Thyroid gland (tissue), 4 donors: ENCODE measurements around the gene ZFP3.

ENCODE experiments used
- POLR2A ChIP-seq, 2 donors: fragments of 450-650 bp; IDR thresholded peaks; one replicate each; pipeline ENCODE4 v1.6.1; 2017; ENCODE audit warnings: antibody characterized with exemption in 2 of 2, mild to moderate bottlenecking in 2 of 2, moderate library complexity in 1 of 2
- TF ChIP-seq, protein P1 (sequence below), 6 experiments: fragments of 200-600 bp in 3 of 6; fragments of 450-650 bp in 3 of 6; sonication (generic) in 3 of 6; IDR thresholded peaks; one replicate each; pipeline ENCODE4 v1.5.1; 2016 to 2019; ENCODE audit warnings: antibody characterized with exemption in 6 of 6, mild to moderate bottlenecking in 2 of 6, inconsistent platforms in 1 of 6, moderate library complexity in 1 of 6

DNA sequence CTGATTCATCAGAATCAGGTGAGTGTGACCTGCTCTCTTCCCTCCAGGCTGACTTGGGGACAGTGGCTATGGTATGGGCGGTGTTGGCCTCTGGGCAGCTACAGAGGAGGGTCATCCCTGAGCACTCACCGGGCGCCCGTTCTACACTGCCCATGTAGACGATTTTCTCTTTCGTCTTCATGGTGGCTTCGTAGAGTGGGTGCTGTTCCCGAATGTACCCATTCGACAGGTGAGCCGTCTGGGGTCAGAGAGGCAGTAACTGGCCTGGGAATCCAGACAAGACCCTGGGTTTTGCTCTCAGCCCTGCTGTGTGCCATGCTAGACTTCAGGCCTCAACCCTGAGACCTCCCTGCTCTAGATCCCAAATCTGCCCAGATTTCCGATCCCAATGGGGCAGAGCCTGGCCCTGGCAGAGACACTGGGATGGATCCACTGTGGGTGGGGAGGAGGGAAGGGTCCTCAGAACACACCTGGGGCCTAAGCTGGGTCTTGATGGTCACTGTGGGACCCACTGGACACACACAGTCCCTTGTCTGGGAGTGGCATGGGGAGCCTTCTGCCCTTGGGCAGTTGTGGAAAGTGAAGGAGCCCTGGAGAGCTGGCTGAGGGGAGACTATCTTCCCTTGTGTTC, 50.8 kb downstream of the ZFP3 start:
- TF ChIP-seq, protein P1, sequence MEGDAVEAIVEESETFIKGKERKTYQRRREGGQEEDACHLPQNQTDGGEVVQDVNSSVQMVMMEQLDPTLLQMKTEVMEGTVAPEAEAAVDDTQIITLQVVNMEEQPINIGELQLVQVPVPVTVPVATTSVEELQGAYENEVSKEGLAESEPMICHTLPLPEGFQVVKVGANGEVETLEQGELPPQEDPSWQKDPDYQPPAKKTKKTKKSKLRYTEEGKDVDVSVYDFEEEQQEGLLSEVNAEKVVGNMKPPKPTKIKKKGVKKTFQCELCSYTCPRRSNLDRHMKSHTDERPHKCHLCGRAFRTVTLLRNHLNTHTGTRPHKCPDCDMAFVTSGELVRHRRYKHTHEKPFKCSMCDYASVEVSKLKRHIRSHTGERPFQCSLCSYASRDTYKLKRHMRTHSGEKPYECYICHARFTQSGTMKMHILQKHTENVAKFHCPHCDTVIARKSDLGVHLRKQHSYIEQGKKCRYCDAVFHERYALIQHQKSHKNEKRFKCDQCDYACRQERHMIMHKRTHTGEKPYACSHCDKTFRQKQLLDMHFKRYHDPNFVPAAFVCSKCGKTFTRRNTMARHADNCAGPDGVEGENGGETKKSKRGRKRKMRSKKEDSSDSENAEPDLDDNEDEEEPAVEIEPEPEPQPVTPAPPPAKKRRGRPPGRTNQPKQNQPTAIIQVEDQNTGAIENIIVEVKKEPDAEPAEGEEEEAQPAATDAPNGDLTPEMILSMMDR (IDR thresholded peaks at IDR 0.05) = no peak
- TF ChIP-seq POLR2A (IDR thresholded peaks at IDR 0.05) = no peak
